Aorta (tissue), 5 donors: ENCODE data around the gene SFMBT2. TPM values are rescaled to one million over a fixed set of nuclear protein-coding genes. Genes with fewer than 3 reads are reported as not detected.

Experiments used
- ATAC-seq: fragments of 200-7000 bp; cut with Tn5 transposase; one replicate; pipeline ENCODE4 v1.9.1; 2022; ENCODE audit warnings: moderate library complexity; ENCODE audit not compliant: low FRiP score
- DNase-seq, 2 donors: peaks; one replicate each; pipeline ENCODE4 v3.0.0-alpha.2; 2020
- H3K27ac ChIP-seq, 2 donors: one replicate each; pipeline ENCODE4 v1.5.1; 2013; ENCODE audit warnings: low read length in 2 of 2, mild to moderate bottlenecking in 2 of 2, moderate library complexity in 2 of 2, control low read depth in 1 of 2, inconsistent platforms in 1 of 2, low read depth in 1 of 2
- H3K27me3 ChIP-seq, 2 donors: one replicate each; pipeline ENCODE4 v1.6.1; 2013; ENCODE audit warnings: control low read depth in 1 of 2, low read length in 1 of 2, mild to moderate bottlenecking in 1 of 2, moderate library complexity in 1 of 2; ENCODE audit not compliant: insufficient read depth in 2 of 2, control insufficient read depth in 1 of 2
- H3K36me3 ChIP-seq, 2 donors: one replicate each; pipeline ENCODE4 v1.6.1; 2013; ENCODE audit warnings: control low read depth in 1 of 2, low read length in 1 of 2, mild to moderate bottlenecking in 1 of 2; ENCODE audit not compliant: insufficient read depth in 2 of 2, control insufficient read depth in 1 of 2
- H3K4me1 ChIP-seq, 2 donors: one replicate each; pipeline ENCODE4 v1.6.1; 2013; ENCODE audit warnings: low read length in 2 of 2, control low read depth in 1 of 2, mild to moderate bottlenecking in 1 of 2, moderate library complexity in 1 of 2; ENCODE audit not compliant: insufficient read depth in 2 of 2, control insufficient read depth in 1 of 2
- H3K4me3 ChIP-seq, 2 donors: one replicate each; pipeline ENCODE4 v1.5.1; 2013; ENCODE audit warnings: low read length in 2 of 2, control low read depth in 1 of 2, mild to moderate bottlenecking in 1 of 2
- H3K9me3 ChIP-seq: one replicate; pipeline ENCODE4 v1.6.1; 2013; ENCODE audit warnings: mild to moderate bottlenecking, low read length; ENCODE audit not compliant: control insufficient read depth
- WGBS, 2 donors: extraction: QIAGEN DNeasy Blood & Tissue Kit; methylation state at CpG; one replicate each; pipeline ENCODE4 v1.1.7; 2013; 5-methylcytosine and 5-hydroxymethylcytosine counted together
- intact Hi-C, 2 donors: fragments of 100-400 bp; cut with DNase I; formaldehyde crosslinking; loops; one replicate each; pipeline versions ENCODE4 v1.14.2 to v1.15.0; 2022
- polyA plus RNA-seq, 2 donors: library from polyadenylated mRNA; stranded (reverse); fragments of 200-250 nt; gene quantifications; one replicate each; pipeline ENCODE4 v1.2.3, GENCODE V29; 2013
- total RNA-seq, 2 donors: library from RNA; stranded (reverse); fragmentation: NEBNext Ultra II Directional; extraction: Animal tissue kit (Norgen Biotek cat#: 25700); gene quantifications; one replicate each; pipeline ENCODE4 v1.2.1, GENCODE V29; 2021
- donor health status: healthy with polysubstance abuse.
- donor health status: Bipolar disorder and iron deficiency.
- donor health status: DM: no; HTN: no; CAD: no.
- donor health status: DM: no; HTN: no; CAD: no.
- donor health status: DM: yes; HTN: yes; CAD: no.

SFMBT2 gene
- total and polyA plus RNA-seq, 4 donors = 0.36 to 20.3 (median 5.2) TPM

- H3K27me3 ChIP-seq = no peaks in the 10 kb centered on the region
- no peaks in the 10 kb centered on the region for H3K36me3 ChIP-seq
- no peak overlapping the region for H3K27ac ChIP-seq
- H3K4me3 ChIP-seq = no peak overlapping the region
- ATAC-seq (peak; percentile 10), DNase-seq (no peak)
- intact Hi-C loops = no loop called here
- H3K4me1 ChIP-seq = no peaks in the 10 kb centered on the region
- H3K9me3 ChIP-seq = no peaks in the 10 kb centered on the region
- WGBS, 2 donors = 95 to 97% methylated on average over 35 of the region's 35 CpGs
Observed at GRCh38 chr10:7171825-7172224, 239.0 kb downstream of the SFMBT2 start.

GRCh38 chr10:7170626-7171322 lies 240.1 kb downstream of the SFMBT2 start:
- no peak for DNase-seq
- no peaks in the 10 kb centered on the region for H3K36me3 ChIP-seq
- WGBS, 2 donors = 72 to 74% methylated on average over 24 of the region's 24 CpGs
- no peaks in the 10 kb centered on the region for H3K4me1 ChIP-seq
- no peak overlapping the region for H3K27ac ChIP-seq
- H3K9me3 ChIP-seq = no peaks in the 10 kb centered on the region
- no peak overlapping the region for H3K4me3 ChIP-seq
- no peaks in the 10 kb centered on the region for H3K27me3 ChIP-seq
- ATAC-seq = no peak
- intact Hi-C loops = no loop called here

DNA sequence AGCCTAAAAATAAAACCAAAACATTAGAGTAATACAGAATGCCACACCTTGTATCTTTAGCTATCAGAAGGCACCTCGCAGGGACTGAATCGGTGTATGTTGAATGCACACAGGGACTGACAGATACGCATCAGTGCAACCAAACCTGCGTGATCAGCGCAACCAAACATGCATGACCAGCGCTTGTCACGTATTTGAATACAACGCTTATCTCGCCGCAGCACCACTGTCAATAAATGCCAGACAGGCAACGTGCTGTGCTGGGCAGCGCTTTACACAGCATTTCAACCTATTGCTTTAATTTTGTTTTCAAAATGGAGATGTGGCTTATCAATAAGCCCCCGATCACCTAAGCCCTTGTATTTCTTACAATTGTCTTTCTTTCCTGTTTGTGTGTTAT lies 242.4 kb downstream of the SFMBT2 start:
- intact Hi-C loops = no loop called here
- ATAC-seq (no peak), DNase-seq (no peak)
- Histone ChIP-seq H3K27ac (no peak overlapping the region), H3K36me3 (no peaks in the 10 kb centered on the region), H3K4me3 (no peak overlapping the region), H3K4me1 (no peaks in the 10 kb centered on the region), H3K9me3 (peaks cover 2% of the 10 kb centered on the region), H3K27me3 (no peaks in the 10 kb centered on the region)
- WGBS, 2 donors = 97% methylated on average over 13 of the region's 13 CpGs

DNA sequence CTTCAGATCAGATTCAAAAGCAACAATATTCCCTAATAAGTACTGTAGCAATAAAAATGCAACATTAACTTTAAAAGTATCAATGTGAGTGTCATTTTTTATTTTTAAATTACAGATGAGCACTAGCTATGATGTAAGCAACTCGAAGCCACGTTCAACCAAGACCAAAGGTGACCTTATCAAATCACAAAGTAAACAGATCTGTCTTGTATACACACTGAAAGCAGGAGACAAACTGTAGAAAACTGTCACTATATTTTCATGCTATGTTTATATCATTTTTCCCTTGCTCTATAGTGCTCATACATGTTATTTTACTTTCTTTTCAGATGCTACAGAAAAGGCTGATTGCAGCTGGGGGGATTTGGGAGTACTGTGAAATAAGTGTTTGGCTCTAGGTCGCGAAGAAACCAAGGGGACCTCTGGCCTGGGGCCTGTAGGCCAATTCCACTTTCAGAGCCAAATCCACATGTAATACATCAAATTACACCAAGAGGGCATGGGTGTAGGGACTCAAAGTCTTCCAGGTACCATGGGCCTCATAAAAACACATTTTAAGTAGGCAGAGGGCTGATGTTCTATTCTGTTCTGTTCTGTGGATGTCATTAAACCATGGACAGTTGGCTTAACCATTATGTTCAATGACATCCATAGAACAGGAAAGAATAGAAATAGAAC lies 245.2 kb downstream of the SFMBT2 start:
- DNase-seq (no peak), ATAC-seq (no peak)
- Histone ChIP-seq H3K9me3 (peaks cover 2% of the 10 kb centered on the region), H3K27ac (no peak overlapping the region), H3K4me1 (no peaks in the 10 kb centered on the region), H3K4me3 (no peak overlapping the region), H3K27me3 (no peaks in the 10 kb centered on the region), H3K36me3 (no peaks in the 10 kb centered on the region)
- intact Hi-C loops = no loop called here
- WGBS, 2 donors = 82 to 90% methylated on average over 4 of the region's 4 CpGs

DNA sequence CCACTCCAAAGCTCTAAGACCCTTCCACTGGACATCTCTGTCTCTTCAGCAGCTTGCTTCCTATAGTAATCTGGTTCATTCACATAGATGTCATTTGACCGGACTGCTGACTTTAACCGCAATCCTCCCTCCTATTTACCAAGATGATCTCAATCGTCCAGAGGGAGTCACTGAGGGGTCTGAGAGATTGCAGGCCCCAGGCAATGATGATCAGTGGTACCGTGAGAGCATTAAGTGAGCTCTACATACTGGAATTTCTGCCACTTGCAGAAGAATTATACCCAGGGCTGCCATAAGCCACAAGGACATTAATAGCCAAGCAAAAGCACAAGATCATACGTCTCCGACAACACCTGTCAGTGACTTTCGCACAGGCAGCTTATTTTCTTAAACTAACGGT lies 245.9 kb downstream of the SFMBT2 start:
- Histone ChIP-seq H3K4me1 (no peaks in the 10 kb centered on the region), H3K4me3 (no peak overlapping the region), H3K9me3 (peaks cover 2% of the 10 kb centered on the region), H3K27me3 (no peaks in the 10 kb centered on the region), H3K27ac (no peak overlapping the region), H3K36me3 (no peaks in the 10 kb centered on the region)
- intact Hi-C loops = no loop called here
- ATAC-seq = no peak
- no peak for DNase-seq
- WGBS, 2 donors = 81 to 90% methylated on average over 8 of the region's 8 CpGs

- DNase-seq (no peak), ATAC-seq (peak; percentile 10)
- no peak overlapping the region for H3K4me3 ChIP-seq
- no peak overlapping the region for H3K27ac ChIP-seq
- WGBS, 2 donors = 47 to 50% methylated on average over 8 of the region's 8 CpGs
- no peaks in the 10 kb centered on the region for H3K4me1 ChIP-seq
- no peaks in the 10 kb centered on the region for H3K27me3 ChIP-seq
- intact Hi-C loops = no loop called here
- H3K36me3 ChIP-seq = no peaks in the 10 kb centered on the region
- H3K9me3 ChIP-seq = peaks cover 2% of the 10 kb centered on the region
Observed at GRCh38 chr10:7162331-7162730, 248.5 kb downstream of the SFMBT2 start.

GRCh38 chr10:7161484-7162250 lies 249.2 kb downstream of the SFMBT2 start:
- no peaks in the 10 kb centered on the region for H3K4me1 ChIP-seq
- H3K9me3 ChIP-seq = peaks cover 2% of the 10 kb centered on the region
- WGBS, 2 donors = 35 to 39% methylated on average over 15 of the region's 15 CpGs
- H3K36me3 ChIP-seq = no peaks in the 10 kb centered on the region
- intact Hi-C loops = no loop called here
- DNase-seq (peak in 1 of 2 donors; percentile 66), ATAC-seq (peak; percentile 68)
- H3K4me3 ChIP-seq = no peak overlapping the region
- no peak overlapping the region for H3K27ac ChIP-seq
- no peaks in the 10 kb centered on the region for H3K27me3 ChIP-seq

- H3K4me3 ChIP-seq = no peak overlapping the region
- H3K27me3 ChIP-seq = no peaks in the 10 kb centered on the region
- 2 to 6% methylated on average over 5 of the region's 5 CpGs for WGBS, 2 donors
- no peak for DNase-seq
- intact Hi-C loops = no loop called here
- H3K27ac ChIP-seq = no peak overlapping the region
- no peaks in the 10 kb centered on the region for H3K4me1 ChIP-seq
- no peak for ATAC-seq
- H3K9me3 ChIP-seq = peaks cover 2% of the 10 kb centered on the region
- H3K36me3 ChIP-seq = no peaks in the 10 kb centered on the region
Observed at GRCh38 chr10:7159928-7160327, 250.9 kb downstream of the SFMBT2 start.
